Activated effector memory CD4-positive, alpha-beta T cell treated with anti-CD3 and anti-CD28 coated beads, Interleukin-2, amount 50 U/mL, for 16 hours (primary cell): ENCODE results near the gene THYN1.

Source experiments
- DNase-seq: peaks from one replicate; pipeline ENCODE4 v3.0.0-alpha.2; 2020

Gene THYN1

DNA sequence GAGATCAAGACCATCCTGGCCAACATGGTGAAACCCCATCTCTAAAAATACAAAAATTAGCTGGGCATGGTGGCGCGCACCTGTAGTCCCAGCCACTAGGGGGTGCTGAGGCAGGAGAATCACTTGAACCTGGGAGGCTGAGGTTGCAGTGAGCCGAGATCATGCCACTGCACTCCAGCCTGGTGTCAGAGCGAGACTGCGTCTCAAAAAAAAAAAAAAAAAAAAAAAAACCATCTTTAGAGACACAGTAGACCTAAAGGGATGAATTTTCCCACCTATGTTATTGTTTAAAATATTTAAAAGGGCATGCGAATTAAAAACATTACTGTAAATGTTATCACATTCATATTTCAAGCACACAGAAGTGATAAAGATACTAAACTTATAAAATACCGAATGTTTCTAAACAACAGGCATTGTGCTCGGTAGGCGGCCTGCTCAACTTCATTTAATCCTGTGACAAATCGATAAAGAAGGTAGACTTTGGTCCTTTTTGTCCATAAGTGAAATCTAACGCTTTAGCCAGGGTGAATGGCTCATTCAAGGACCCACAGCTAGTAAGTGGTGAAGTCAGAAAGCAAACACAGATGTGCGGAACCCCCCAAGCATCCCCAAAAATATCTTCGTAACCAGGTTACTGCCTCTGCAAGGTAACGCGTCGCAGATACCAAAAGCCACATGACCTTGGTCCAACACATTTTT lies 45.5 kb downstream of the THYN1 start:
- peak; percentile 87 for DNase-seq

DNA sequence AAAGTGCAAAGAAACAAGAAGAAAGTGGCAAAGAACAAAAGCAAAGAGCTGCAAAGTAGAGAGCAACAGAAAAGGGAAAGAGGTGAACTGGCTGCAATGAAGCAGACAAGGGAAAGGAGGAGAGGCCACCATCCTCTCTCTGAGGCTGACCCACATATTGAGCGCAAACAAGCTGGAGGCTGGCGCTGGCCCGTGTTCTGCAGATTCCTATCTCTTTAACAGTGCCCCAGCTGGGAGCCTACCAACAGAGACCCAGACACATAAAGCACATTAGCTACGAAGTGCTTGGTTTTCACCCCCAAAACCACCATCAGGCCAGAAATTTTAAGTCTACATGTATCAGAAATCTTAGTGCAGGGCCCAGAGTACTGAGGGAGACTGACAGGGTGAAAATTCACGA lies 47.0 kb downstream of the THYN1 start:
- no peak for DNase-seq

DNA sequence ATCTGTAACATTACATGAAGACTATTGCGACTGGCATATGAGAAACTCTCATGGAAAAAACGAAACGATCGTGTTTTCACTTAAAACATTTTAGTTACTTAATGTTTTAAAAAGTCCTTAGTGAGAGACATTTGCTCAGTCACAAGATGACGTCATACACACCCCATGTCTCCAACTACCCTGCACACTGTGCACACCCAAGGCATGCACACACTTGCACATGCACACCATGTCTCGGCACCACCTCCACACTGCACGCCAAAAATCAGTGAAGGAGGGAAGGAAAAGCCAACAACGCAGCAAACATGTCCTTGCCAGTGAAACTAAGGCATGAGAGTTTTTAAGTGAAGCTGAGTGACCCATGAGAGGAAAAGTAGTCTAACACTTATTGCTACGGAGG lies 47.4 kb downstream of the THYN1 start:
- no peak for DNase-seq

GRCh38 chr11:134202661-134203060 lies 50.5 kb downstream of the THYN1 start:
- DNase-seq, result no peak

- no peak for DNase-seq
These were observed 52.5 kb downstream of the THYN1 start for GRCh38 chr11:134200688-134201087.

- no peak for DNase-seq
These were observed 53.6 kb downstream of the THYN1 start for GRCh38 chr11:134199531-134199930.
